HCT116 (cell line): Measurements from ENCODE around the gene ATOH8. TPM values are rescaled to one million over a fixed set of nuclear protein-coding genes. Genes with fewer than 3 reads are reported as not detected.

Source experiments
- ATAC-seq: fragments of 200-7000 bp; cut with Tn5 transposase; 2 replicates; pipeline ENCODE4 v1.9.1; 2020; ENCODE audit warnings: mild to moderate bottlenecking, moderate library complexity
- BruUV-seq: library from RNA; stranded (reverse); fragments of 400-500 nt; replicated peaks from 2 replicates; lab custom pipeline; 2021; lab: Mats Ljungman, UMichigan
- CTCF ChIA-PET: fragments of 300-600 bp; sonication (Branson Sonifier 250); formaldehyde crosslinking; loops from one replicate; lab custom pipeline; 2021; ENCODE audit warnings: antibody characterized with exemption; lab: Charles Lee
- POLR2A ChIA-PET: fragments of 300-600, 350-600 bp; sonication (Branson Sonifier 250); formaldehyde crosslinking; loops from one replicate; lab custom pipeline; 2021; ENCODE audit warnings: antibody characterized with exemption; lab: Charles Lee
- RAD21 ChIA-PET, 2 experiments: fragments of 300-600 bp; sonication (Branson Sonifier 250); formaldehyde crosslinking; loops; one replicate each; lab custom pipeline; 2023; ENCODE audit warnings: low total read pairs in 2 of 2; ENCODE audit not compliant: uncharacterized antibody in 2 of 2, unreplicated experiment in 2 of 2, low non-redundant PET in 1 of 2; lab: Charles Lee
- DNase-seq: peaks from one replicate; pipeline ENCODE4 v3.0.0-alpha.2; 2010; ENCODE audit warnings: low read depth, low spot score
- H2AFZ ChIP-seq: fragments of 200-600 bp; shearing (Covaris generic), sonication (generic); 2 replicates; pipeline ENCODE4 v1.6.1; 2017; ENCODE audit warnings: low read depth, mixed run types, mixed read lengths, antibody characterized with exemption, low read length; ENCODE audit not compliant: poor library complexity, severe bottlenecking
- H3K27ac ChIP-seq: 2 replicates; pipeline ENCODE4 v1.5.1; 2012; ENCODE audit warnings: low read depth, low read length
- H3K27me3 ChIP-seq: fragments of 200-600 bp; sonication (generic); 2 replicates; pipeline ENCODE4 v1.6.1; 2016; ENCODE audit warnings: mixed run types, low read length, mixed read lengths; ENCODE audit not compliant: insufficient read depth
- H3K36me3 ChIP-seq, 2 experiments: fragments of 200-500 bp in 1 of 2; fragments of 200-600 bp in 1 of 2; sonication (Bioruptor generic) in 1 of 2; sonication (generic) in 1 of 2; 2 replicates each; pipeline versions ENCODE4 v1.5.1 to v1.6.1; 2014 to 2016; ENCODE audit warnings: low read length in 2 of 2, inconsistent platforms in 1 of 2, mixed read lengths in 1 of 2, mixed run types in 1 of 2; ENCODE audit not compliant: insufficient read depth in 2 of 2, control insufficient read depth in 1 of 2
- H3K4me1 ChIP-seq, 2 experiments: fragments of 200-600 bp in 1 of 2; sonication (generic) in 1 of 2; 2 replicates each; pipeline versions ENCODE4 v1.5.1 to v1.6.1; 2012 to 2017; ENCODE audit warnings: low read length in 2 of 2, inconsistent platforms in 1 of 2, mild to moderate bottlenecking in 1 of 2, mixed read lengths in 1 of 2, mixed run types in 1 of 2, moderate library complexity in 1 of 2; ENCODE audit not compliant: insufficient read depth in 2 of 2, control insufficient read depth in 1 of 2
- H3K4me2 ChIP-seq: fragments of 200-600 bp; sonication (generic); 2 replicates; pipeline ENCODE4 v1.6.1; 2017; ENCODE audit warnings: mixed run types, low read length, mixed read lengths
- H3K4me3 ChIP-seq, 2 experiments: fragments of 200-600 bp in 1 of 2; sonication (generic) in 1 of 2; replicated peaks in 1 of 2; 2 replicates each; pipeline ENCODE4 v1.5.1; 2011 to 2016; ENCODE audit warnings: low read length in 2 of 2, control low read depth in 1 of 2, low read depth in 1 of 2, mild to moderate bottlenecking in 1 of 2, mixed read lengths in 1 of 2, mixed run types in 1 of 2
- H3K79me2 ChIP-seq: fragments of 200-600 bp; sonication (generic); 2 replicates; pipeline ENCODE4 v1.6.1; 2017; ENCODE audit warnings: mild to moderate bottlenecking, mixed run types, low read length, moderate library complexity, mixed read lengths; ENCODE audit not compliant: insufficient read depth
- H3K9ac ChIP-seq: fragments of 200-600 bp; sonication (generic); 2 replicates; pipeline ENCODE4 v1.6.1; 2016; ENCODE audit warnings: low read length, mixed read lengths
- H3K9me2 ChIP-seq: fragments of 200-600 bp; sonication (generic), shearing (Covaris generic); 2 replicates; pipeline ENCODE4 v1.6.1; 2017; ENCODE audit warnings: mixed run types, mild to moderate bottlenecking, moderate library complexity; ENCODE audit not compliant: insufficient read depth
- H3K9me3 ChIP-seq, 2 experiments: fragments of 200-500 bp in 1 of 2; fragments of 200-600 bp in 1 of 2; sonication (Bioruptor generic) in 1 of 2; sonication (generic) in 1 of 2; 2 replicates each; pipeline ENCODE4 v1.6.1; 2014 to 2017; ENCODE audit warnings: low read length in 2 of 2, mixed read lengths in 2 of 2, inconsistent platforms in 1 of 2, low read depth in 1 of 2, mild to moderate bottlenecking in 1 of 2, mixed run types in 1 of 2, moderate library complexity in 1 of 2; ENCODE audit not compliant: control insufficient read depth in 1 of 2, insufficient read depth in 1 of 2
- H4K20me1 ChIP-seq: fragments of 200-600 bp; sonication (generic), shearing (Covaris generic); 2 replicates; pipeline ENCODE4 v1.6.1; 2017; ENCODE audit warnings: mixed run types, mild to moderate bottlenecking, moderate library complexity; ENCODE audit not compliant: insufficient read depth
- CBX3 ChIP-seq: IDR thresholded peaks from 2 replicates; pipeline ENCODE4 v1.6.1; 2012; ENCODE audit warnings: low read depth
- CEBPB ChIP-seq: IDR thresholded peaks from 2 replicates; pipeline ENCODE4 v1.6.1; 2012; ENCODE audit warnings: low read depth
- ELF1 ChIP-seq: IDR thresholded peaks from 2 replicates; pipeline ENCODE4 v1.6.1; 2012; ENCODE audit warnings: low read depth, borderline replicate concordance
- FOSL1 ChIP-seq: IDR thresholded peaks from 2 replicates; pipeline ENCODE4 v1.6.1; 2012; ENCODE audit warnings: low read depth
- JUND ChIP-seq: IDR thresholded peaks from 2 replicates; pipeline ENCODE4 v1.6.1; 2012
- MAX ChIP-seq: IDR thresholded peaks from 2 replicates; pipeline ENCODE4 v1.6.1; 2012
- POLR2A ChIP-seq: IDR thresholded peaks from 2 replicates; pipeline ENCODE4 v1.7.0; 2011; ENCODE audit warnings: borderline replicate concordance; ENCODE audit not compliant: insufficient read depth, insufficient read length; ENCODE audit errors: extremely low read depth
- POLR2AphosphoS5 ChIP-seq: IDR thresholded peaks from 2 replicates; pipeline ENCODE4 v1.6.1; 2011; ENCODE audit warnings: mild to moderate bottlenecking, low read depth, low read length, moderate library complexity
- RAD21 ChIP-seq: IDR thresholded peaks from 2 replicates; pipeline ENCODE4 v1.6.1; 2012; ENCODE audit warnings: low read depth, mild to moderate bottlenecking
- SIN3A ChIP-seq: IDR thresholded peaks from 2 replicates; pipeline ENCODE4 v1.6.1; 2012; ENCODE audit warnings: low read depth
- SP1 ChIP-seq: IDR thresholded peaks from 2 replicates; pipeline ENCODE4 v1.6.1; 2012; ENCODE audit warnings: low read depth
- SRF ChIP-seq: IDR thresholded peaks from 2 replicates; pipeline ENCODE4 v1.6.1; 2012; ENCODE audit warnings: low read depth
- TCF7L2 ChIP-seq: IDR thresholded peaks from 2 replicates; pipeline ENCODE4 v1.7.0; 2011; ENCODE audit warnings: borderline replicate concordance, inconsistent platforms; ENCODE audit not compliant: insufficient read depth, insufficient read length; ENCODE audit errors: extremely low read depth
- YY1 ChIP-seq: IDR thresholded peaks from 2 replicates; pipeline ENCODE4 v1.6.1; 2011; ENCODE audit warnings: low read length, low read depth, moderate library complexity, mild to moderate bottlenecking; ENCODE audit not compliant: insufficient replicate concordance; ENCODE audit errors: extremely low read depth
- ZBTB33 ChIP-seq: IDR thresholded peaks from 2 replicates; pipeline ENCODE4 v1.6.1; 2011; ENCODE audit warnings: mild to moderate bottlenecking, low read length, moderate library complexity; ENCODE audit not compliant: insufficient replicate concordance; ENCODE audit errors: extremely low read depth
- ZFX ChIP-seq: fragments of 450-650 bp; IDR thresholded peaks from 2 replicates; pipeline ENCODE4 v1.6.1; 2017
- intact Hi-C: fragments of 100-400 bp; cut with micrococcal nuclease; formaldehyde crosslinking; loops from 2 replicates; pipeline ENCODE4 v1.10.0; 2022
- total RNA-seq: library from RNA; stranded (reverse); gene quantifications from one replicate; pipeline ENCODE4 v1.2.1, GENCODE V29; 2021; ENCODE audit not compliant: unreplicated experiment
- TF ChIP-seq, protein P1 (sequence below): IDR thresholded peaks from 2 replicates; pipeline ENCODE4 v1.6.1; 2012
- TF ChIP-seq, protein P2 (sequence below), 3 experiments: fragments of 200-600 bp in 1 of 3; sonication (generic) in 1 of 3; IDR thresholded peaks in 2 of 3; conservative IDR thresholded peaks in 1 of 3; 2 replicates each; pipeline ENCODE4 v1.5.1; 2012 to 2017; ENCODE audit warnings: low read depth in 2 of 3, low read length in 2 of 3, antibody characterized with exemption in 1 of 3, borderline replicate concordance in 1 of 3, control low read depth in 1 of 3, mild to moderate bottlenecking in 1 of 3, mixed read lengths in 1 of 3, mixed run types in 1 of 3, moderate library complexity in 1 of 3; ENCODE audit not compliant: insufficient read depth in 1 of 3
- TF ChIP-seq, protein P3 (sequence below): IDR thresholded peaks from 2 replicates; pipeline ENCODE4 v1.6.1; 2012; ENCODE audit warnings: low read depth

Gene ATOH8
- total RNA-seq, 1 experiment from 2014 or later: 0.74 TPM

- DNase-seq (no peak), ATAC-seq (no peak)
- ChIA-PET RAD21 (interaction anchor here in 1 of 2 experiments (0.8 kb wide), 1 partner anchor 14 kb away, joined by 3 read pairs; no protein-coding TSS in a partner anchor), CTCF (no interaction called here), POLR2A (interaction anchor here (0.7 kb wide), 1 partner anchor 14 kb away, joined by 6 read pairs; no protein-coding TSS in a partner anchor)
- no peaks in the 10 kb centered on the region for H3K79me2 ChIP-seq
- no peak overlapping the region; the same call in 1 of the 2 replicates for H3K27ac ChIP-seq
- peak overlapping the region; percentile 54 for H2AFZ ChIP-seq
- no peaks in the 10 kb centered on the region for H3K9me3 ChIP-seq
- TF ChIP-seq ZBTB33 (no peak), RAD21 (no peak), SP1 (no peak), MAX (no peak), POLR2A (no peak), ELF1 (no peak), CEBPB (no peak), SIN3A (no peak), CBX3 (no peak), YY1 (no peak), POLR2AphosphoS5 (no peak), TCF7L2 (no peak), FOSL1 (no peak), JUND (no peak), SRF (no peak), ZFX (no peak)
- TF ChIP-seq, protein P1, sequence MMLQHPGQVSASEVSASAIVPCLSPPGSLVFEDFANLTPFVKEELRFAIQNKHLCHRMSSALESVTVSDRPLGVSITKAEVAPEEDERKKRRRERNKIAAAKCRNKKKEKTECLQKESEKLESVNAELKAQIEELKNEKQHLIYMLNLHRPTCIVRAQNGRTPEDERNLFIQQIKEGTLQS: no peak
- TF ChIP-seq, protein P2, sequence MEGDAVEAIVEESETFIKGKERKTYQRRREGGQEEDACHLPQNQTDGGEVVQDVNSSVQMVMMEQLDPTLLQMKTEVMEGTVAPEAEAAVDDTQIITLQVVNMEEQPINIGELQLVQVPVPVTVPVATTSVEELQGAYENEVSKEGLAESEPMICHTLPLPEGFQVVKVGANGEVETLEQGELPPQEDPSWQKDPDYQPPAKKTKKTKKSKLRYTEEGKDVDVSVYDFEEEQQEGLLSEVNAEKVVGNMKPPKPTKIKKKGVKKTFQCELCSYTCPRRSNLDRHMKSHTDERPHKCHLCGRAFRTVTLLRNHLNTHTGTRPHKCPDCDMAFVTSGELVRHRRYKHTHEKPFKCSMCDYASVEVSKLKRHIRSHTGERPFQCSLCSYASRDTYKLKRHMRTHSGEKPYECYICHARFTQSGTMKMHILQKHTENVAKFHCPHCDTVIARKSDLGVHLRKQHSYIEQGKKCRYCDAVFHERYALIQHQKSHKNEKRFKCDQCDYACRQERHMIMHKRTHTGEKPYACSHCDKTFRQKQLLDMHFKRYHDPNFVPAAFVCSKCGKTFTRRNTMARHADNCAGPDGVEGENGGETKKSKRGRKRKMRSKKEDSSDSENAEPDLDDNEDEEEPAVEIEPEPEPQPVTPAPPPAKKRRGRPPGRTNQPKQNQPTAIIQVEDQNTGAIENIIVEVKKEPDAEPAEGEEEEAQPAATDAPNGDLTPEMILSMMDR (IDR thresholded peaks at IDR 0.05 in 2 of 3, conservative IDR thresholded peaks at IDR 0.05 in 1 of 3; ENCODE audit: borderline replicate concordance in 1 of 3, insufficient read depth in 1 of 3, low read depth in 2 of 3, low read length in 2 of 3): no peak
- TF ChIP-seq, protein P3, sequence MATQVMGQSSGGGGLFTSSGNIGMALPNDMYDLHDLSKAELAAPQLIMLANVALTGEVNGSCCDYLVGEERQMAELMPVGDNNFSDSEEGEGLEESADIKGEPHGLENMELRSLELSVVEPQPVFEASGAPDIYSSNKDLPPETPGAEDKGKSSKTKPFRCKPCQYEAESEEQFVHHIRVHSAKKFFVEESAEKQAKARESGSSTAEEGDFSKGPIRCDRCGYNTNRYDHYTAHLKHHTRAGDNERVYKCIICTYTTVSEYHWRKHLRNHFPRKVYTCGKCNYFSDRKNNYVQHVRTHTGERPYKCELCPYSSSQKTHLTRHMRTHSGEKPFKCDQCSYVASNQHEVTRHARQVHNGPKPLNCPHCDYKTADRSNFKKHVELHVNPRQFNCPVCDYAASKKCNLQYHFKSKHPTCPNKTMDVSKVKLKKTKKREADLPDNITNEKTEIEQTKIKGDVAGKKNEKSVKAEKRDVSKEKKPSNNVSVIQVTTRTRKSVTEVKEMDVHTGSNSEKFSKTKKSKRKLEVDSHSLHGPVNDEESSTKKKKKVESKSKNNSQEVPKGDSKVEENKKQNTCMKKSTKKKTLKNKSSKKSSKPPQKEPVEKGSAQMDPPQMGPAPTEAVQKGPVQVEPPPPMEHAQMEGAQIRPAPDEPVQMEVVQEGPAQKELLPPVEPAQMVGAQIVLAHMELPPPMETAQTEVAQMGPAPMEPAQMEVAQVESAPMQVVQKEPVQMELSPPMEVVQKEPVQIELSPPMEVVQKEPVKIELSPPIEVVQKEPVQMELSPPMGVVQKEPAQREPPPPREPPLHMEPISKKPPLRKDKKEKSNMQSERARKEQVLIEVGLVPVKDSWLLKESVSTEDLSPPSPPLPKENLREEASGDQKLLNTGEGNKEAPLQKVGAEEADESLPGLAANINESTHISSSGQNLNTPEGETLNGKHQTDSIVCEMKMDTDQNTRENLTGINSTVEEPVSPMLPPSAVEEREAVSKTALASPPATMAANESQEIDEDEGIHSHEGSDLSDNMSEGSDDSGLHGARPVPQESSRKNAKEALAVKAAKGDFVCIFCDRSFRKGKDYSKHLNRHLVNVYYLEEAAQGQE: no peak
- peaks cover 23 to 29% of the 10 kb centered on the region in 2 experiments for H3K4me1 ChIP-seq
- H3K4me2 ChIP-seq: peak overlapping the region; percentile 82
- intact Hi-C loops: no loop called here
- peaks cover 56% of the 10 kb centered on the region for H3K27me3 ChIP-seq
- H3K36me3 ChIP-seq: no peaks in the 10 kb centered on the region
- no peaks in the 10 kb centered on the region for H4K20me1 ChIP-seq
- no peak overlapping the region for H3K9ac ChIP-seq
- peak overlapping the region; percentile 37 to 61 for H3K4me3 ChIP-seq
- no TSS peak for BruUV-seq
- H3K9me2 ChIP-seq: no peaks in the 10 kb centered on the region
Measured at GRCh38 chr2:85755122-85756027, 1.6 kb downstream of the ATOH8 start.
